ENCODE measurements around the gene GSTO2. TPM values are rescaled to one million over a fixed set of nuclear protein-coding genes. Genes with fewer than 3 reads are reported as not detected.
A peak's percentile ranks its signal among the peaks of the same experiment; 100 is the strongest.

Gene GSTO2
- total RNA-seq, 1 experiment from 2014 or later = 1.1 TPM

GRCh38 chr10:104340111-104340526, 71.1 kb downstream of the GSTO2 start:
- no peak for TF ChIP-seq CTCF (IDR thresholded peaks at IDR 0.05; ENCODE audit: insufficient read depth in 1 of 2, low read depth in 1 of 2, low read length in 1 of 2, severe bottlenecking in 1 of 2, unreplicated experiment in 1 of 2)
- Histone ChIP-seq H3K4me1 (peaks cover 22% of the 10 kb centered on the region), H3K27me3 (replicated peaks; ENCODE audit: control insufficient read depth, insufficient read depth, low read length) (no peaks in the 10 kb centered on the region), H3K36me3 (ENCODE audit: control insufficient read depth, insufficient read depth, low read length) (no peaks in the 10 kb centered on the region), H3K4me3 (ENCODE audit: low read depth, low read length) (no peak overlapping the region), H3K9me3 (no peaks in the 10 kb centered on the region)
- Mint-ChIP-seq H3K27me3 (ENCODE audit: insufficient read depth, unreplicated experiment) (no peaks in the 10 kb centered on the region), H3K4me1 (ENCODE audit: low read depth, unreplicated experiment) (peaks cover 17% of the 10 kb centered on the region), H3K36me3 (ENCODE audit: insufficient read depth, unreplicated experiment) (no peaks in the 10 kb centered on the region), H3K4me3 (ENCODE audit: unreplicated experiment) (peak overlapping the region; percentile 99), H3K9me3 (ENCODE audit: unreplicated experiment) (no peaks in the 10 kb centered on the region), H3K27ac (ENCODE audit: unreplicated experiment) (no peak overlapping the region)
- CTCF ChIA-PET = no interaction called here
- BruUV-seq (replicated peaks) = no TSS peak
- intact Hi-C loops (cut with micrococcal nuclease; ENCODE audit: unreplicated experiment) = no loop called here
- POLR2A ChIA-PET = no interaction called here
- no peak for DNase-seq

- Mint-ChIP-seq H3K36me3 (ENCODE audit: insufficient read depth, unreplicated experiment) (no peaks in the 10 kb centered on the region), H3K4me1 (ENCODE audit: low read depth, unreplicated experiment) (peaks cover 17% of the 10 kb centered on the region), H3K4me3 (ENCODE audit: unreplicated experiment) (no peak overlapping the region), H3K27ac (ENCODE audit: unreplicated experiment) (no peak overlapping the region), H3K9me3 (ENCODE audit: unreplicated experiment) (no peaks in the 10 kb centered on the region), H3K27me3 (ENCODE audit: insufficient read depth, unreplicated experiment) (no peaks in the 10 kb centered on the region)
- CTCF ChIA-PET = no interaction called here
- Histone ChIP-seq H3K4me1 (peaks cover 22% of the 10 kb centered on the region), H3K4me3 (ENCODE audit: low read depth, low read length) (no peak overlapping the region), H3K27me3 (replicated peaks; ENCODE audit: control insufficient read depth, insufficient read depth, low read length) (no peaks in the 10 kb centered on the region), H3K9me3 (no peaks in the 10 kb centered on the region), H3K36me3 (ENCODE audit: control insufficient read depth, insufficient read depth, low read length) (no peaks in the 10 kb centered on the region)
- no peak for DNase-seq
- TF ChIP-seq CTCF (IDR thresholded peaks at IDR 0.05; ENCODE audit: insufficient read depth in 1 of 2, low read depth in 1 of 2, low read length in 1 of 2, severe bottlenecking in 1 of 2, unreplicated experiment in 1 of 2) = no peak
- POLR2A ChIA-PET = no interaction called here
- intact Hi-C loops (cut with micrococcal nuclease; ENCODE audit: unreplicated experiment) = no loop called here
- BruUV-seq (replicated peaks) = no TSS peak
These were observed 71.7 kb downstream of the GSTO2 start for GRCh38 chr10:104340641-104341040.

- no peak overlapping the region for H3K27ac Mint-ChIP-seq (ENCODE audit: unreplicated experiment)
- H3K4me3 ChIP-seq (ENCODE audit: low read depth, low read length) = no peak overlapping the region
- H3K4me1 ChIP-seq = peaks cover 14% of the 10 kb centered on the region
- no peaks in the 10 kb centered on the region for H3K9me3 ChIP-seq
- no TSS peak for BruUV-seq (replicated peaks)
- TF ChIP-seq CTCF (IDR thresholded peaks at IDR 0.05; ENCODE audit: insufficient read depth in 1 of 2, low read depth in 1 of 2, low read length in 1 of 2, severe bottlenecking in 1 of 2, unreplicated experiment in 1 of 2) = no peak
- peaks cover 11% of the 10 kb centered on the region for H3K4me1 Mint-ChIP-seq (ENCODE audit: low read depth, unreplicated experiment)
- ChIA-PET POLR2A (interaction anchor here (0.7 kb wide), 1 partner anchor 10 kb away, joined by 9 read pairs; the partner anchor contains the start of gene CFAP58), CTCF (interaction anchor here (0.6 kb wide), 1 partner anchor 27 kb away, joined by 3 read pairs; no protein-coding TSS in a partner anchor)
- H3K4me3 Mint-ChIP-seq (ENCODE audit: unreplicated experiment) = no peak overlapping the region
- no peaks in the 10 kb centered on the region for H3K27me3 Mint-ChIP-seq (ENCODE audit: insufficient read depth, unreplicated experiment)
- DNase-seq = no peak
- no peaks in the 10 kb centered on the region for H3K36me3 ChIP-seq (ENCODE audit: control insufficient read depth, insufficient read depth, low read length)
- intact Hi-C loops (cut with micrococcal nuclease; ENCODE audit: unreplicated experiment) = no loop called here
- H3K9me3 Mint-ChIP-seq (ENCODE audit: unreplicated experiment) = no peaks in the 10 kb centered on the region
- no peaks in the 10 kb centered on the region for H3K36me3 Mint-ChIP-seq (ENCODE audit: insufficient read depth, unreplicated experiment)
- H3K27me3 ChIP-seq (replicated peaks; ENCODE audit: control insufficient read depth, insufficient read depth, low read length) = no peaks in the 10 kb centered on the region
These were observed 74.0 kb downstream of the GSTO2 start for GRCh38 chr10:104342941-104343411.
